Measurements from ENCODE around the gene MYH2.

Gene MYH2

GRCh38 chr17:10513299-10514067 lies 36.0 kb downstream of the MYH2 start:
- DNase-seq: no peak

DNA sequence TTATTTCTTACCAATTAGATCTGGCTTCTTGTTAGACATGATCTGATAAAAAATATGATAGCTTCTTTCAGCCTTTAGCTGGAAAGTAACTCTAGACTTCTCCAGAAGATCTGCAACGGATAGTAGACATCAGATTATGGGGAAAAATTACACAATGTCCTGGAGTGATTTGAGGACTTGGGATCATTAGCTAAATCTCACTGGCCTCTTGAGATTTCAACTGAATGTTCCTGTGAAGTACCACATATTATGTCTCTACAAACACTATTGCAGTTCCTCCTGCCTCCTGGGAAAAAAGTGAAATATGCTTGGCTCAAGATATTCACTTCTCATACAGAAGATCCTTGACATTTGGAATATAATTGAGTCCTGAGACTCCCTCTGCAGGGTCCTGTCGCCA lies 36.6 kb downstream of the MYH2 start:
- DNase-seq: no peak

DNA sequence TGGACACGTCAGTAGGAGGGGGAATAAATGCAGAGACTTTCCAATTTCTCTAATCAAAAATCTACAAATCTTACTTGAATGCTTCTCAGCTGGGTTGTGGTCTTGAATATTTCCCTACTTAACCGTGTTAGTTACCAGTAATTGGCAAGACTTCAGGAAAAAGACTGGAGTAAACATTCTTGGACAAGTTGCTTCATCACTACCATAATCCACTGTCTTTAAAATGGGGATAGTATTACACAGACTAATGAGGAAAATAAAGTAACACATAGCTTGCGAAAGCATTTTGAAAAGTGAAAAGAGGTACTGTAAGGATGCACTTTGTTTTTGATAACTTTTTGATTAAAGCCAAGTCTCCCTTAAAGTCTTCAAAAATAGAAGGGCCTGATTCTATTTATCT lies 49.5 kb downstream of the MYH2 start:
- no peak for DNase-seq

- DNase-seq: no peak
Observed at GRCh38 chr17:10492004-10492403, 57.5 kb downstream of the MYH2 start.

DNA sequence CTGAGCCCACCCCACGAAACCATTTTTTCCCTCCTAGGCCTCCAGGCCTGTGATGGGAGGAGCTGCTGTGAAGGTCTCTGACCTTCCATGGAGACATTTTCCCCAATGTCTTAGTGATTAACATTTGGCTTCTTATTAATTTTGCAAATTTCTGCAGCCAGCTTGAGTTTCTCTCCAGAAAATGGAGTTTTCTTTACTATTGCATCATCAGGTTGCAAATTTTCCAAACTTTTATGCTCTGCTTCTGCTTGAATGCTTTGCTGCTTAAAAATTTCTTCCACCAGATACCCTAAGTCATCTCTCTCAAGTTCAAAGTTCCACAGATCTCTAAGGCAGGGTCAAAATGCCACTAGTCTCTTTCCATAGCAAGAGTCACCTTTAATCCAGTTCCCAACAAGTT lies 67.2 kb downstream of the MYH2 start:
- DNase-seq: no peak

DNA sequence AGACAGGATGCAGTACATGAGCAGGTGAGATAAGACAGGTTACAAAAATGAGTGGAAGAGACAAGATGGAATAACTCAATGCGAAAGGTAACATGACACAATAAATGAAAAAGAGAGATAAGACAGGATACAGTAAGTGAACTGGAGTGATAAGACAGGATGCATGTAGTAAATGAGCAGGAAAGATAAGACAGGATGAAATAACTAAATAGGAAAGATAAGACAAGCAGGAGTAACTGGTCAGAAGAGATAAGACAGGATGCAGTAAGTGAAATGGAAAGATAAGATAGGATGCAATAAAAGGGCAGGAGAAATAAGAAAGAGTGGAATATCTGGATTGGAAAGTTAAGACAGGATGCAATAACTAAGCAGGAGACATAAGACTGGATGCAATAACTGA lies 71.8 kb downstream of the MYH2 start:
- no peak for DNase-seq

GRCh38 chr17:10474536-10474935 lies 74.9 kb downstream of the MYH2 start:
- DNase-seq: no peak

DNA sequence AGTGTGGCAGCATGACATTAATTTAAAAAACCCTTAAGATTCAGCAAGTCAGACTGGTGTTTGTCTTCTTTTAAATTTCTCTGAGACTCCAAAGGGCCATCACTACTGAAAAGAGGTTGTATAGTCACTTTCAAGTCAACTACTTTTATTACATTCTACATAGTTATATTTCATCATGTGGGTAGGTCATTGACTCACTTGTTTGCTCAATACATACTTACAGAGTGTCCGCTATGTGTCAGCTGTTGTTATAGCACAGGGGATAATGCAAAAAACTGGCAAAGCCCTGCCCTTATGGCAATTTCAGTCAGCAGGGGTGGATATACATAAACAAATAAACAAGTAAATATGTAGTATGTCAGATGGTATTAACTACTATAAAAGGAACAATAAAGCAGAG lies 77.6 kb downstream of the MYH2 start:
- no peak for DNase-seq
